ENCODE results near the gene NT5C1B.

The NT5C1B gene

GRCh38 chr2:18602298-18602697, 12.9 kb upstream of the NT5C1B start:
- no peak for DNase-seq (ENCODE audit: extremely low read depth, low read depth)
- TF ChIP-seq, protein P1, sequence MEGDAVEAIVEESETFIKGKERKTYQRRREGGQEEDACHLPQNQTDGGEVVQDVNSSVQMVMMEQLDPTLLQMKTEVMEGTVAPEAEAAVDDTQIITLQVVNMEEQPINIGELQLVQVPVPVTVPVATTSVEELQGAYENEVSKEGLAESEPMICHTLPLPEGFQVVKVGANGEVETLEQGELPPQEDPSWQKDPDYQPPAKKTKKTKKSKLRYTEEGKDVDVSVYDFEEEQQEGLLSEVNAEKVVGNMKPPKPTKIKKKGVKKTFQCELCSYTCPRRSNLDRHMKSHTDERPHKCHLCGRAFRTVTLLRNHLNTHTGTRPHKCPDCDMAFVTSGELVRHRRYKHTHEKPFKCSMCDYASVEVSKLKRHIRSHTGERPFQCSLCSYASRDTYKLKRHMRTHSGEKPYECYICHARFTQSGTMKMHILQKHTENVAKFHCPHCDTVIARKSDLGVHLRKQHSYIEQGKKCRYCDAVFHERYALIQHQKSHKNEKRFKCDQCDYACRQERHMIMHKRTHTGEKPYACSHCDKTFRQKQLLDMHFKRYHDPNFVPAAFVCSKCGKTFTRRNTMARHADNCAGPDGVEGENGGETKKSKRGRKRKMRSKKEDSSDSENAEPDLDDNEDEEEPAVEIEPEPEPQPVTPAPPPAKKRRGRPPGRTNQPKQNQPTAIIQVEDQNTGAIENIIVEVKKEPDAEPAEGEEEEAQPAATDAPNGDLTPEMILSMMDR (IDR thresholded peaks at IDR 0.05; ENCODE audit: low read depth, low read length, missing control alignments): no peak
- no peak overlapping the region for H3K4me3 ChIP-seq (replicated peaks; ENCODE audit: low read depth, low read length)

GRCh38 chr2:18600255-18600613, 10.9 kb upstream of the NT5C1B start:
- TF ChIP-seq, protein P1 (IDR thresholded peaks at IDR 0.05; ENCODE audit: low read depth, low read length, missing control alignments): no peak
- H3K4me3 ChIP-seq (replicated peaks; ENCODE audit: low read depth, low read length): no peak overlapping the region
- no peak for DNase-seq (ENCODE audit: extremely low read depth, low read depth)

DNA sequence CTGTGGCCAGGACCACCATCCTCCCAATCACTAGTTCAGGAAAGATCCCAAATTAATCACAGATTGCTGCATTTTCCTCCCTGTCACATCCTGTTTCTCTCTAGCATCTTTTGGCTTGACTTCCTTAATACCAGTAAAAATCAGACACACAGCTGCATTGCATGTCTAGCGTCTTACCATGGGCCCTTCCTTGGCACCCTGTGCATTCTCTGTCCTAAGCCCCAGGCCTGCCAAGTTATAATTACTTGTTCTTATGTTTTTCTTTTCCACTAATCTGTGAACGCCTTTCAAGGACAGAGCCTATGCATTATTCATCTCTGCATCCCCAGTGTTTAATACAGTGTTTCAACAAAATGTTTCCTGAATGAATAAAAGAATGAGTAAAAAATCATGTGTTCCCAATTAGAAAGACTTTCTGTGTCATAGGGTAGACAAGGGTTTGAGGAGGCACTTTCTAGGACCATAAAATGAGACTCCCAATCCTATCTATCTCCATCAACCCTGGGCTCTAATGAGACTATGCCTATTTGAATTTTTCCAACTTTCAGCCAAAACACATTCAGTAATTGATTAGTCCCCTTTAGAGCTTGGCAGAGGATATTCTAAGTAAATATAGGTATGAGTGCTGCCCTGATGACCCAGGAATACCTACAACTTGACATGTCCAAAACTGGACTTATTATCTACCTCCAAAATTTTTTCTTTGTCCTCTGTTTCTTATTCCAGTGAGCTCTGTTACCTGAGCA, 10.3 kb upstream of the NT5C1B start:
- DNase-seq (ENCODE audit: extremely low read depth, low read depth): peak; percentile 70
- TF ChIP-seq, protein P1 (IDR thresholded peaks at IDR 0.05; ENCODE audit: low read depth, low read length, missing control alignments): no peak
- no peak overlapping the region for H3K4me3 ChIP-seq (replicated peaks; ENCODE audit: low read depth, low read length)

DNA sequence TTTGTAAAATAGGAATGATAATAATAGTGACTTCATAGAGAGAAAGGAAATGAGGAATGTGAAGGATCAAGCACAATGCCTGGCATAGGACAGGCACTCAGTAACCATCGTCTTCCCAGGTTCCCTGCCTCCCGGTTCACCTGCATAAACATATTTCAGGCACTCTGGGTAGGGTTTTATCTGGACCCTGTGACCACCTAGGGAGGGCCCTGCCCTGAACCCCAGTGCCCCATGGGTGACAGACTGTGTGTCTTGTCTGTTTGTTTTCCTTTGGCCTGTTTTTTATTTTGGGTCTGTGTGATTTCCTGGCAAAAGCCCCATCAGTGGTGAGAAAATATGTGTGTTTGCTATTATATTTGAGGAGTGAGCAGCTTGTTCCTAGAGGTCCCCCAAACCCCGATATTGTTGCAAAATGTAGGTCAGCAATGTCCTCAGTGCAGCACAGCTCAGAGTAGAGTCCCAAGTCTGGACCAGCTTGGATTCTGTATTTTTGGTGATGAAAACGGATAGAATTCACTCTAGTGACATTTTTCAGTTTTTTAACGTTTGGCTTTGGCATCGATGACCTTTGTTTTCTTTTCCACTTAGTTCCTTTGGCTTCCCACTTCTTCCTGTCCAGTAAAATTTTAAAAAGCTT, 9.6 kb upstream of the NT5C1B start:
- H3K4me3 ChIP-seq (replicated peaks; ENCODE audit: low read depth, low read length): no peak overlapping the region
- TF ChIP-seq, protein P1 (IDR thresholded peaks at IDR 0.05; ENCODE audit: low read depth, low read length, missing control alignments): no peak
- no peak for DNase-seq (ENCODE audit: extremely low read depth, low read depth)

GRCh38 chr2:18597618-18598017, 8.2 kb upstream of the NT5C1B start:
- H3K4me3 ChIP-seq (replicated peaks; ENCODE audit: low read depth, low read length): no peak overlapping the region
- no peak for DNase-seq (ENCODE audit: extremely low read depth, low read depth)
- TF ChIP-seq, protein P1 (IDR thresholded peaks at IDR 0.05; ENCODE audit: low read depth, low read length, missing control alignments): no peak

DNA sequence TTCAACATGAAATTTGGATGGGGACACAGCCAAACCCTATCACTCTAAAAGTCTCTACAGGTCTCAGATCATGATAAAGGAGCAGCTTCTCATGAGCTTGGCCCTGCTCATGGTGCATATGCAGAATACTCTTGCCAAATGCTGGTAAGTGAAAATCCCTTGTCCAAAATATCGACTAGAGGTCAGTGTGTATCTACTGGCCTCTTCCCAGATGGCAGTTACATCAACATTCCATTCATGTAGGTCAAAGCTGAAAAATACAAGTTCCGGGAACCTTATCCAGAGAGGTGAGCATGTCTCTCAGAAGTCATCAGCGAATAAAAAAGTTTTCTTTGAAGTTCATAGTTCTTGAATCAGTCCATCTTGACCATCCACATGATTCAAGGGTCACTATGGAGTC, 7.6 kb upstream of the NT5C1B start:
- TF ChIP-seq, protein P1 (IDR thresholded peaks at IDR 0.05; ENCODE audit: low read depth, low read length, missing control alignments): no peak
- no peak overlapping the region for H3K4me3 ChIP-seq (replicated peaks; ENCODE audit: low read depth, low read length)
- DNase-seq (ENCODE audit: extremely low read depth, low read depth): no peak

All from HFF-Myc (cell line).